CD4-positive, CD25-positive, alpha-beta regulatory T cell (primary cell): Measurements from ENCODE around the gene DNALI1. TPM values are rescaled to one million over a fixed set of nuclear protein-coding genes. Genes with fewer than 3 reads are reported as not detected.
A peak's percentile ranks its signal among the peaks of the same experiment; 100 is the strongest.
"Not testable (repeated sequence)": the region's sequence is repeated elsewhere in the genome, so short reads cannot be mapped to it uniquely, and the experiment has no call there.

ENCODE experiments used
- ATAC-seq, 2 donors: fragments of 150-1000 bp; cut with Tn5 transposase; one replicate each; pipeline ENCODE4 v1.10.0; 2021; ENCODE audit warnings: low read depth in 2 of 2, moderate number of reproducible peaks in 2 of 2, moderate library complexity in 1 of 2
- DNase-seq, 3 donors: peaks; one replicate each; pipeline versions ENCODE4 v3.0.0 to v3.0.0-alpha.2; 2012 to 2022; ENCODE audit warnings: mixed read lengths in 1 of 3
- H3K27ac ChIP-seq: one replicate; pipeline ENCODE4 v1.7.0; 2013; ENCODE audit warnings: mild to moderate bottlenecking, low read length; ENCODE audit not compliant: insufficient read depth, poor library complexity, severe bottlenecking
- H3K27me3 ChIP-seq: one replicate; pipeline ENCODE4 v1.7.0; 2013; ENCODE audit warnings: low read length; ENCODE audit not compliant: control insufficient read depth, insufficient read depth
- H3K36me3 ChIP-seq: one replicate; pipeline ENCODE4 v1.7.0; 2013; ENCODE audit warnings: mild to moderate bottlenecking, low read length, moderate library complexity; ENCODE audit not compliant: control insufficient read depth, insufficient read depth
- H3K4me1 ChIP-seq: 2 replicates; pipeline ENCODE4 v1.7.0; 2013; ENCODE audit warnings: mild to moderate bottlenecking, low read length; ENCODE audit not compliant: insufficient read depth, control insufficient read depth, poor library complexity, severe bottlenecking
- H3K4me3 ChIP-seq: one replicate; pipeline ENCODE4 v1.7.0; 2013; ENCODE audit warnings: low read depth, mild to moderate bottlenecking, low read length, moderate library complexity
- H3K9me3 ChIP-seq, 2 experiments: 1 replicate in 1 of 2; 2 replicates in 1 of 2; pipeline ENCODE4 v1.7.0; 2013; ENCODE audit warnings: low read length in 2 of 2, mild to moderate bottlenecking in 1 of 2, moderate library complexity in 1 of 2; ENCODE audit not compliant: control insufficient read depth in 2 of 2
- H3K27ac Mint-ChIP-seq, 3 donors: one replicate each; pipeline ENCODE4 v1.8.0; 2020 to 2022; ENCODE audit warnings: mild to moderate bottlenecking in 3 of 3, mixed read lengths in 3 of 3, moderate library complexity in 2 of 3
- H3K27me3 Mint-ChIP-seq: one replicate; pipeline ENCODE4 v1.8.0; 2022; ENCODE audit warnings: mild to moderate bottlenecking, mixed read lengths
- H3K36me3 Mint-ChIP-seq: one replicate; pipeline ENCODE4 v1.8.0; 2020; ENCODE audit warnings: mixed read lengths
- H3K4me1 Mint-ChIP-seq, 4 donors: one replicate each; pipeline ENCODE4 v1.8.0; 2020 to 2022; ENCODE audit warnings: mixed read lengths in 4 of 4, mild to moderate bottlenecking in 1 of 4
- H3K4me3 Mint-ChIP-seq, 4 donors: one replicate each; pipeline ENCODE4 v1.8.0; 2020 to 2022; ENCODE audit warnings: mild to moderate bottlenecking in 4 of 4, mixed read lengths in 4 of 4, moderate library complexity in 3 of 4
- H3K9me3 Mint-ChIP-seq, 7 donors: one replicate each; pipeline ENCODE4 v1.8.0; 2020 to 2022; ENCODE audit warnings: mixed read lengths in 7 of 7, mild to moderate bottlenecking in 3 of 7, moderate library complexity in 2 of 7
- polyA plus RNA-seq, 4 donors: library from polyadenylated mRNA; unstranded; fragments of 300-500 nt; fragmentation: Illumina TruSeq; gene quantifications; one replicate each; pipeline ENCODE4 v1.2.3, GENCODE V29; 2021
- total RNA-seq: library from RNA; stranded (reverse); gene quantifications from one replicate; pipeline ENCODE4 v1.2.3, GENCODE V29; 2022

Gene DNALI1
- total RNA-seq (0.25 TPM), polyA plus RNA-seq (under 1 TPM in 2 of 4 donors, not detected in 2; 0.22 to 0.32 TPM)

GRCh38 chr1:37556712-37557196, at the start of gene DNALI1:
Gene DNALI1, plus strand, starts transcription at chr1:37556940. Its CDS starts 55 bp downstream, at chr1:37556995.
- no peaks in the 10 kb centered on the region for H3K9me3 Mint-ChIP-seq
- ATAC-seq (no peak), DNase-seq (peak in 2 of 3 donors; percentile 8 to 47)
- H3K4me3 Mint-ChIP-seq, result peak within 1 kb of the TSS in 2 of 4 donors; percentile 80 to 98
- Histone ChIP-seq H3K4me1 (peaks cover 17% of the 10 kb centered on the region), H3K27me3 (no peaks in the 10 kb centered on the region), H3K9me3 (no peaks in the 10 kb centered on the region), H3K36me3 (peaks cover 5% of the 10 kb centered on the region), H3K27ac (no peak within 1 kb of the TSS), H3K4me3 (no peak within 1 kb of the TSS)
- H3K4me1 Mint-ChIP-seq, result peaks cover 20 to 29% (median 24%) of the 10 kb centered on the region in 4 donors
- H3K27ac Mint-ChIP-seq, result peak within 1 kb of the TSS in 1 of 3 donors; percentile 94
- H3K27me3 Mint-ChIP-seq, result peaks cover 5% of the 10 kb centered on the region
- peaks cover 12% of the 10 kb centered on the region for H3K36me3 Mint-ChIP-seq

GRCh38 chr1:37509181-37509580, 47.6 kb upstream of the DNALI1 start:
- no peak for DNase-seq
- H3K4me1 ChIP-seq, result peaks cover 27% of the 10 kb centered on the region
- H3K4me3 ChIP-seq, result no peak overlapping the region
- H3K9me3 Mint-ChIP-seq, result peaks cover 0 to 1% (median 0%) of the 10 kb centered on the region in 7 donors
- H3K36me3 Mint-ChIP-seq, result peaks cover 35% of the 10 kb centered on the region
- no peaks in the 10 kb centered on the region for H3K9me3 ChIP-seq
- H3K27ac Mint-ChIP-seq, result peak overlapping the region in 1 of 3 donors; percentile 4
- H3K36me3 ChIP-seq, result peaks cover 55% of the 10 kb centered on the region
- H3K4me1 Mint-ChIP-seq, result peaks cover 10 to 46% (median 36%) of the 10 kb centered on the region in 4 donors
- no peaks in the 10 kb centered on the region for H3K27me3 ChIP-seq
- H3K4me3 Mint-ChIP-seq, result no peak overlapping the region
- H3K27me3 Mint-ChIP-seq, result no peaks in the 10 kb centered on the region
- H3K27ac ChIP-seq, result no peak overlapping the region
- no peak for ATAC-seq

- peak overlapping the region; percentile 84 for H3K4me3 ChIP-seq
- Mint-ChIP-seq H3K4me3 (peak overlapping the region; percentile 94 to 98 (median 96)), H3K27me3 (no peaks in the 10 kb centered on the region), H3K36me3 (peaks cover 17% of the 10 kb centered on the region), H3K4me1 (peaks cover 17 to 45% (median 39%) of the 10 kb centered on the region in 4 donors), H3K9me3 (peaks cover 0 to 1% (median 0%) of the 10 kb centered on the region in 7 donors), H3K27ac (peak overlapping the region; percentile 74 to 95 (median 91))
- no peaks in the 10 kb centered on the region for H3K9me3 ChIP-seq
- peak overlapping the region; percentile 87 for H3K27ac ChIP-seq
- ATAC-seq (no peak), DNase-seq (peak; percentile 38 to 55 (median 42))
- peaks cover 32% of the 10 kb centered on the region for H3K4me1 ChIP-seq
- H3K36me3 ChIP-seq, result peaks cover 17% of the 10 kb centered on the region
- H3K27me3 ChIP-seq, result no peaks in the 10 kb centered on the region
These were observed 42.9 kb upstream of the DNALI1 start for GRCh38 chr1:37513795-37514349.

GRCh38 chr1:37514350-37515184, 42.2 kb upstream of the DNALI1 start, which contains the start of gene MEAF6:
Gene MEAF6, minus strand, starts transcription at chr1:37514766. Its CDS starts 20 bp downstream, at chr1:37514746.
- H3K4me1 ChIP-seq, result peaks cover 32% of the 10 kb centered on the region
- peaks cover 11% of the 10 kb centered on the region for H3K36me3 ChIP-seq
- H3K27me3 Mint-ChIP-seq, result no peaks in the 10 kb centered on the region
- H3K9me3 Mint-ChIP-seq, result peaks cover 0 to 2% (median 0%) of the 10 kb centered on the region in 7 donors
- H3K27ac Mint-ChIP-seq, result peak within 1 kb of the TSS; percentile 96 to 99 (median 98)
- peak within 1 kb of the TSS; percentile 87 for H3K27ac ChIP-seq
- H3K4me3 Mint-ChIP-seq, result peak within 1 kb of the TSS; percentile 94 to 98 (median 97)
- H3K4me3 ChIP-seq, result peak within 1 kb of the TSS; percentile 91
- no peaks in the 10 kb centered on the region for H3K9me3 ChIP-seq
- no peaks in the 10 kb centered on the region for H3K27me3 ChIP-seq
- ATAC-seq (peak; percentile 96), DNase-seq (peak; percentile 81 to 86 (median 85))
- H3K36me3 Mint-ChIP-seq, result peaks cover 11% of the 10 kb centered on the region
- peaks cover 20 to 45% (median 36%) of the 10 kb centered on the region in 4 donors for H3K4me1 Mint-ChIP-seq

GRCh38 chr1:37515185-37516034, 41.3 kb upstream of the DNALI1 start:
- H3K27ac ChIP-seq, result peak overlapping the region; percentile 87
- peaks cover 11% of the 10 kb centered on the region for H3K36me3 ChIP-seq
- no peak for DNase-seq
- H3K36me3 Mint-ChIP-seq, result peaks cover 11% of the 10 kb centered on the region
- ATAC-seq, result no peak
- H3K27me3 Mint-ChIP-seq, result no peaks in the 10 kb centered on the region
- peak overlapping the region; percentile 93 to 97 (median 95) for H3K4me3 Mint-ChIP-seq
- peak overlapping the region; percentile 91 for H3K4me3 ChIP-seq
- H3K27me3 ChIP-seq, result no peaks in the 10 kb centered on the region
- peaks cover 32% of the 10 kb centered on the region for H3K4me1 ChIP-seq
- no peaks in the 10 kb centered on the region for H3K9me3 ChIP-seq
- peak overlapping the region; percentile 96 to 99 (median 98) for H3K27ac Mint-ChIP-seq
- H3K9me3 Mint-ChIP-seq, result peaks cover 0 to 2% (median 0%) of the 10 kb centered on the region in 7 donors
- peaks cover 20 to 49% (median 39%) of the 10 kb centered on the region in 4 donors for H3K4me1 Mint-ChIP-seq

GRCh38 chr1:37517569-37517968, 39.2 kb upstream of the DNALI1 start:
- H3K9me3 ChIP-seq, result no peaks in the 10 kb centered on the region
- H3K4me3 ChIP-seq, result no peak overlapping the region
- no peak overlapping the region for H3K27ac ChIP-seq
- no peaks in the 10 kb centered on the region for H3K27me3 Mint-ChIP-seq
- peak overlapping the region in 3 of 4 donors; percentile 43 to 78 (median 55) for H3K4me3 Mint-ChIP-seq
- H3K4me1 ChIP-seq, result peaks cover 19% of the 10 kb centered on the region
- no peaks in the 10 kb centered on the region for H3K36me3 Mint-ChIP-seq
- ATAC-seq (no peak), DNase-seq (no peak)
- peaks cover under 1% of the 10 kb centered on the region for H3K36me3 ChIP-seq
- H3K9me3 Mint-ChIP-seq, result peaks cover 0 to 2% (median 0%) of the 10 kb centered on the region in 7 donors
- H3K27ac Mint-ChIP-seq, result peak overlapping the region in 1 of 3 donors; percentile 41
- H3K27me3 ChIP-seq, result no peaks in the 10 kb centered on the region
- peaks cover 16 to 39% (median 28%) of the 10 kb centered on the region in 4 donors for H3K4me1 Mint-ChIP-seq

- not testable (repeated sequence) for H3K27ac Mint-ChIP-seq, H3K9me3 ChIP-seq, H3K36me3 ChIP-seq, H3K9me3 Mint-ChIP-seq, H3K27me3 Mint-ChIP-seq, H3K27ac ChIP-seq, H3K36me3 Mint-ChIP-seq, DNase-seq, ATAC-seq, H3K4me3 ChIP-seq, H3K27me3 ChIP-seq
- Mint-ChIP-seq H3K4me1 (peaks cover 13 to 33% (median 25%) of the 10 kb centered on the region in 4 donors), H3K4me3 (peak overlapping the region in 1 of 4 donors; percentile 93)
- peaks cover 14% of the 10 kb centered on the region for H3K4me1 ChIP-seq
These were observed 38.5 kb upstream of the DNALI1 start for GRCh38 chr1:37518241-37518640.
